K562 (cell line): ENCODE measurements around the gene HOXC10. TPM values are rescaled to one million over a fixed set of nuclear protein-coding genes. Genes with fewer than 3 reads are reported as not detected.

ENCODE experiments used
- CTBP1 ChIP-seq: fragments of 450-650 bp; IDR thresholded peaks from 2 replicates; pipeline ENCODE4 v1.6.1; 2016; ENCODE audit warnings: borderline replicate concordance
- ELF2 ChIP-seq: fragments of 250-450 bp; sonication (Bioruptor Pico); IDR thresholded peaks from 2 replicates; pipeline ENCODE4 v1.5.0; 2021; ENCODE audit warnings: mild to moderate bottlenecking
- EP400 ChIP-seq: fragments of 450-650 bp; IDR thresholded peaks from 2 replicates; pipeline ENCODE4 v1.6.1; 2017; ENCODE audit warnings: antibody characterized with exemption, mild to moderate bottlenecking, moderate library complexity
- FOXP1 ChIP-seq: sonication (generic); formaldehyde crosslinking; IDR thresholded peaks from 2 replicates; pipeline ENCODE4 v1.8.0; 2022; ENCODE audit warnings: mild to moderate bottlenecking, missing genetic modification reagents
- GABPB1 ChIP-seq: sonication (generic); formaldehyde crosslinking; IDR thresholded peaks from 2 replicates; pipeline ENCODE4 v1.8.0; 2022; ENCODE audit warnings: mild to moderate bottlenecking, missing genetic modification reagents
- MYC ChIP-seq, 2 experiments: fragments of 250-450 bp in 1 of 2; sonication (Bioruptor Pico) in 1 of 2; IDR thresholded peaks; 2 replicates each; pipeline versions ENCODE4 v1.5.1 to v1.6.1; 2012 to 2021; ENCODE audit warnings: low read depth in 2 of 2, borderline replicate concordance in 1 of 2, improper control_type of control experiment in 1 of 2, low read length in 1 of 2, mild to moderate bottlenecking in 1 of 2, moderate library complexity in 1 of 2
- NFE2L1 ChIP-seq: fragments of 450-650 bp; IDR thresholded peaks from 2 replicates; pipeline ENCODE4 v1.6.1; 2016; ENCODE audit warnings: missing genetic modification characterization, low read depth, mild to moderate bottlenecking, missing compliant biosample characterization, moderate library complexity, borderline replicate concordance
- NR2C2 ChIP-seq, 2 experiments: fragments of 200-800 bp in 1 of 2; sonication (Bioruptor generic) in 1 of 2; sonication (generic) in 1 of 2; formaldehyde crosslinking in 1 of 2; IDR thresholded peaks; 2 replicates each; pipeline versions ENCODE4 v1.6.1 to v1.8.0; 2016 to 2022; ENCODE audit warnings: mild to moderate bottlenecking in 1 of 2, missing compliant biosample characterization in 1 of 2, missing genetic modification characterization in 1 of 2, missing genetic modification reagents in 1 of 2
- PCBP2 ChIP-seq: fragments of 200-400 bp; formaldehyde crosslinking; IDR thresholded peaks from 2 replicates; pipeline ENCODE4 v1.6.1; 2018; ENCODE audit warnings: low read length, low read depth, mild to moderate bottlenecking, moderate library complexity; ENCODE audit not compliant: poor library complexity, severe bottlenecking
- PHB ChIP-seq: fragments of 250-450 bp; sonication (Bioruptor Pico); IDR thresholded peaks from 2 replicates; pipeline ENCODE4 v1.5.0; 2021
- PHF8 ChIP-seq: fragments of 200-600 bp; sonication (generic); IDR thresholded peaks from 2 replicates; pipeline ENCODE4 v1.6.1; 2012; ENCODE audit warnings: mixed run types, mild to moderate bottlenecking, inconsistent platforms, low read length, moderate library complexity, borderline replicate concordance
- SP1 ChIP-seq: sonication (generic); formaldehyde crosslinking; IDR thresholded peaks from 2 replicates; pipeline ENCODE4 v1.8.1; 2022; ENCODE audit warnings: mild to moderate bottlenecking, missing genetic modification reagents
- TCFL5 ChIP-seq: fragments of 250-450 bp; sonication (Bioruptor Pico); conservative IDR thresholded peaks from 2 replicates; pipeline ENCODE4 v1.6.1; 2021; ENCODE audit warnings: mild to moderate bottlenecking, moderate library complexity, matching md5 sums
- ZNF175 ChIP-seq: fragments of 200-800 bp; sonication (Bioruptor generic); IDR thresholded peaks from 2 replicates; pipeline ENCODE4 v1.6.1; 2016; ENCODE audit warnings: low read depth, mild to moderate bottlenecking, missing genetic modification characterization, missing compliant biosample characterization
- ZNF589 ChIP-seq: fragments of 200-800 bp; sonication (Bioruptor generic); IDR thresholded peaks from 2 replicates; pipeline ENCODE4 v1.6.1; 2016; ENCODE audit warnings: low read depth, missing genetic modification characterization, missing compliant biosample characterization
- polyA plus RNA-seq, 8 experiments: library from polyadenylated mRNA; depleted of rRNA in 4 of 8; stranded (reverse) in 5 of 8; unstranded in 3 of 8; fragments of >200 nt; fragmentation: Nextera tagmentation in 2 of 8; fragmentation: Illumina TruSeq in 1 of 8; extraction: Ambion mirVana in 2 of 8; extraction: Trizol in 1 of 8; gene quantifications; 2 replicates each; pipeline versions ENCODE4 v1.2.1 to v1.2.3, GENCODE V29; 2011 to 2014; ENCODE audit warnings: inconsistent platforms in 1 of 8, missing spikeins in 1 of 8
- total RNA-seq, 7 experiments: library from RNA; depleted of rRNA in 6 of 7; stranded (reverse); fragments of >200 nt in 6 of 7; fragmentation: Illumina TruSeq in 2 of 7; extraction: Trizol in 2 of 7; gene quantifications; 2 replicates each; pipeline versions ENCODE4 v1.2.1 to v1.2.3, GENCODE V29; 2011 to 2021; ENCODE audit warnings: low replicate concordance in 1 of 7
- TF ChIP-seq, protein P1 (sequence below): sonication (generic); formaldehyde crosslinking; IDR thresholded peaks from 2 replicates; pipeline ENCODE4 v1.8.1; 2023; ENCODE audit warnings: mild to moderate bottlenecking, missing genetic modification reagents
- TF ChIP-seq, protein P2 (sequence below): sonication (generic); formaldehyde crosslinking; IDR thresholded peaks from 2 replicates; pipeline ENCODE4 v1.8.0; 2022; ENCODE audit warnings: missing genetic modification reagents, mild to moderate bottlenecking, moderate library complexity, borderline replicate concordance
- TF ChIP-seq, protein P3 (sequence below): sonication (generic); formaldehyde crosslinking; IDR thresholded peaks from 2 replicates; pipeline ENCODE4 v1.9.0; 2022; ENCODE audit warnings: mild to moderate bottlenecking, missing genetic modification reagents
- TF ChIP-seq, protein P4 (sequence below): fragments of 450-650 bp; formaldehyde crosslinking; IDR thresholded peaks from 2 replicates; pipeline ENCODE4 v1.4.0; 2020; ENCODE audit warnings: mild to moderate bottlenecking, moderate library complexity
- TF ChIP-seq, protein P5 (sequence below): fragments of 200-800 bp; sonication (Bioruptor generic); IDR thresholded peaks from 2 replicates; pipeline ENCODE4 v1.6.1; 2017; ENCODE audit warnings: missing genetic modification characterization, missing compliant biosample characterization

Gene HOXC10
- total and polyA plus RNA-seq, 9 of the 15 experiments (the other 6 are each of a cell fraction or from before 2014, with no cell fraction given), result 0.13 to 0.77 (median 0.35) TPM; not detected in 2

DNA sequence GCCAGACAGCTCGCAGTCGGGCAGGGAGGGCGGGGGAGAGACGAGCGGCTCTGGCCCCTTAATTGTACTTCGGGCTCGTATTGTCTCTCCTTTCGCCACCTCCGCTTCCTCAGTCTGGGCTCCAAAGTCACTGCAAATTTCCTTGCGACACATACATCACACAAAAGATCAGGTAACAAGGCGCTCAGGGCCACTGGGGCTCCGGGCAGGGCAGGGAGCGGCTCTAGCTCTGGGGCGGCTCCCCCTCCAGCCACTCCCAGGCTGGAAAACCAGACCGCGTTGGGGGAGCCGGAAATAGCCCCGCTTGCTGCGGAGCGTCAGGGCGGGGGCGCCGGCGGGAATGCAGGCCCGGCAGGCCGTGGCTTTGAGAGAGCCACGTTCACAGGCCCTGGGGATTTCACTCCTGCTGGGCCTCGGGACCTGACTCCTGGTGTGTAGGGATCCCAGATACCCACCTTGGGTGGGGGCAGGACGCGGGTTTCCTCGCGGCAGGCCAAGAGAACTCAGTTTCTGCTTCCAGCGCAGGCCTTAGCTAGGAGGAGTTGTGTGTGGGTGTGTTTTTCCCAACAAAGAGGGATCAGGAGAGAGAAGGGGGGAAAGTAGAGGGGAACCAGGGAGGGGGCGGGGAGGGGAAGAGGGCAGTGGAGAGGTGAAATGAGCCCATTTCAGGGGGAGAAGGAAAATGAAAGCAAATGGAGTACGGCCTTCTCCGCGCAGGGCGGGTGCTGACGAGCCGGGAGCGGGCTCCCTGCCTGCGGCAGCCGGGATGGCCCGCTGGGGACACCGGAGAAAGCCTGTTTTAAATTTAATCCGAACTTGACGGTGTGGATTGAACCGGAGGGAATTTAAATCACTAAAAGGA lies 10.7 kb downstream of the HOXC10 start (continued):
- TF ChIP-seq NR2C2 (CRISPR knock-in tag; IDR thresholded peaks at IDR 0.05), result no peak
- peak; percentile 15; the same call in 1 of the 2 replicates for TF ChIP-seq NR2C2 (tag; IDR thresholded peaks at IDR 0.05)
- TF ChIP-seq, protein P1, sequence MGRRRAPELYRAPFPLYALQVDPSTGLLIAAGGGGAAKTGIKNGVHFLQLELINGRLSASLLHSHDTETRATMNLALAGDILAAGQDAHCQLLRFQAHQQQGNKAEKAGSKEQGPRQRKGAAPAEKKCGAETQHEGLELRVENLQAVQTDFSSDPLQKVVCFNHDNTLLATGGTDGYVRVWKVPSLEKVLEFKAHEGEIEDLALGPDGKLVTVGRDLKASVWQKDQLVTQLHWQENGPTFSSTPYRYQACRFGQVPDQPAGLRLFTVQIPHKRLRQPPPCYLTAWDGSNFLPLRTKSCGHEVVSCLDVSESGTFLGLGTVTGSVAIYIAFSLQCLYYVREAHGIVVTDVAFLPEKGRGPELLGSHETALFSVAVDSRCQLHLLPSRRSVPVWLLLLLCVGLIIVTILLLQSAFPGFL (CRISPR knock-in tag), result no peak
- TF ChIP-seq, protein P2, sequence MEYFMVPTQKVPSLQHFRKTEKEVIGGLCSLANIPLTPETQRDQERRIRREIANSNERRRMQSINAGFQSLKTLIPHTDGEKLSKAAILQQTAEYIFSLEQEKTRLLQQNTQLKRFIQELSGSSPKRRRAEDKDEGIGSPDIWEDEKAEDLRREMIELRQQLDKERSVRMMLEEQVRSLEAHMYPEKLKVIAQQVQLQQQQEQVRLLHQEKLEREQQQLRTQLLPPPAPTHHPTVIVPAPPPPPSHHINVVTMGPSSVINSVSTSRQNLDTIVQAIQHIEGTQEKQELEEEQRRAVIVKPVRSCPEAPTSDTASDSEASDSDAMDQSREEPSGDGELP (CRISPR knock-in tag), result peak; percentile 52; the same call in 1 of the 2 replicates
- 0 out of 2 replicates have a peak, but pooled peaks have one; percentile 18 for TF ChIP-seq ZNF175 (CRISPR knock-in tag)
- peak; percentile 66; the same call in 1 of the 2 replicates for TF ChIP-seq CTBP1
- TF ChIP-seq TCFL5 (CRISPR knock-in tag), result no peak
- TF ChIP-seq EP400, result peak; percentile 76; the same call in 1 of the 2 replicates
- TF ChIP-seq ZNF589, result no peak
- TF ChIP-seq ELF2, result peak; percentile 61; the same call in 1 of the 2 replicates
- TF ChIP-seq, protein P3, sequence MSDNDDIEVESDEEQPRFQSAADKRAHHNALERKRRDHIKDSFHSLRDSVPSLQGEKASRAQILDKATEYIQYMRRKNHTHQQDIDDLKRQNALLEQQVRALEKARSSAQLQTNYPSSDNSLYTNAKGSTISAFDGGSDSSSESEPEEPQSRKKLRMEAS (CRISPR knock-in tag), result peak; percentile 41; the same call in 1 of the 2 replicates
- TF ChIP-seq, protein P4, sequence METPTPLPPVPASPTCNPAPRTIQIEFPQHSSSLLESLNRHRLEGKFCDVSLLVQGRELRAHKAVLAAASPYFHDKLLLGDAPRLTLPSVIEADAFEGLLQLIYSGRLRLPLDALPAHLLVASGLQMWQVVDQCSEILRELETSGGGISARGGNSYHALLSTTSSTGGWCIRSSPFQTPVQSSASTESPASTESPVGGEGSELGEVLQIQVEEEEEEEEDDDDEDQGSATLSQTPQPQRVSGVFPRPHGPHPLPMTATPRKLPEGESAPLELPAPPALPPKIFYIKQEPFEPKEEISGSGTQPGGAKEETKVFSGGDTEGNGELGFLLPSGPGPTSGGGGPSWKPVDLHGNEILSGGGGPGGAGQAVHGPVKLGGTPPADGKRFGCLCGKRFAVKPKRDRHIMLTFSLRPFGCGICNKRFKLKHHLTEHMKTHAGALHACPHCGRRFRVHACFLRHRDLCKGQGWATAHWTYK (CRISPR knock-in tag), result no peak
- TF ChIP-seq PHB (CRISPR knock-in tag), result no peak
- TF ChIP-seq PHF8, result peak; percentile 90
- TF ChIP-seq SP1 (CRISPR knock-in tag), result peak; percentile 52; the same call in 1 of the 2 replicates
- TF ChIP-seq FOXP1, result peak; percentile 51
- peak; percentile 64; the same call in 1 of the 2 replicates for TF ChIP-seq MYC (IDR thresholded peaks at IDR 0.05; ENCODE audit: low read depth, low read length)
- TF ChIP-seq MYC (CRISPR knock-in tag; IDR thresholded peaks at IDR 0.05; ENCODE audit: borderline replicate concordance, low read depth), result no peak
- TF ChIP-seq, protein P5, sequence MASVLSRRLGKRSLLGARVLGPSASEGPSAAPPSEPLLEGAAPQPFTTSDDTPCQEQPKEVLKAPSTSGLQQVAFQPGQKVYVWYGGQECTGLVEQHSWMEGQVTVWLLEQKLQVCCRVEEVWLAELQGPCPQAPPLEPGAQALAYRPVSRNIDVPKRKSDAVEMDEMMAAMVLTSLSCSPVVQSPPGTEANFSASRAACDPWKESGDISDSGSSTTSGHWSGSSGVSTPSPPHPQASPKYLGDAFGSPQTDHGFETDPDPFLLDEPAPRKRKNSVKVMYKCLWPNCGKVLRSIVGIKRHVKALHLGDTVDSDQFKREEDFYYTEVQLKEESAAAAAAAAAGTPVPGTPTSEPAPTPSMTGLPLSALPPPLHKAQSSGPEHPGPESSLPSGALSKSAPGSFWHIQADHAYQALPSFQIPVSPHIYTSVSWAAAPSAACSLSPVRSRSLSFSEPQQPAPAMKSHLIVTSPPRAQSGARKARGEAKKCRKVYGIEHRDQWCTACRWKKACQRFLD, result no peak
- TF ChIP-seq GABPB1 (CRISPR knock-in tag), result peak; percentile 84
- TF ChIP-seq PCBP2, result no peak
- TF ChIP-seq NFE2L1 (tag), result no peak
